ENCODE data around the gene SDHB.

Gene SDHB

DNA sequence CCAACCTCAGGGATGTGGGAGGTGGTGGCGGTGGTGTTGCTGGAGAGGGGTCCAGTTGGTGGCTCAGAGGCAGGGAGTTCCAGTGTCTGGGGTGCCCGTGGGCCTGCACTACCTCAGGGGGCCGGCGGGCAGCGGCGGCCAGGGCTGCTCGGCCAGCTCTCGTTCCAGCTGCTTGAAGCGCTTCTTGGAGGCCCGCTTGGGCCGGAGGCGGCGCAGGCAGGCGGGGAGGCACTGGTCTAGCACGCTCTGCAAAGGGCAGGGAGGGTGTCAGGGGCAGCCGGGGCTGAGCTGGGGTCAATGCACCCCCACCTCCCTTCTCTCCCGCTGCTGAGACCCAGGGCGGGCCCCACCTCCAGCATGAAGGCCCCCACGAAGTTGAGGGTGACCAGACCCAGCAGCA, 67.7 kb downstream of the SDHB start:
- Histone ChIP-seq H3F3A (ENCODE audit: insufficient read depth, low read length) (no peaks in the 10 kb centered on the region), H2AFZ (ENCODE audit: low read length) (no peak overlapping the region), H3K4me1 (ENCODE audit: insufficient read depth, low read length, severe bottlenecking) (no peaks in the 10 kb centered on the region), H3K36me3 (ENCODE audit: insufficient read depth, low read length) (no peaks in the 10 kb centered on the region), H3K27ac (ENCODE audit: low read depth, low read length, poor library complexity, severe bottlenecking) (no peak overlapping the region), H3K79me2 (ENCODE audit: insufficient read depth, low read length) (no peaks in the 10 kb centered on the region), H3K4me3 (ENCODE audit: low read depth, low read length, poor library complexity, severe bottlenecking) (no peak overlapping the region), H4K20me1 (ENCODE audit: insufficient read depth, low read length) (no peaks in the 10 kb centered on the region), H3K9ac (ENCODE audit: low read length) (no peak overlapping the region), H3K9me2 (ENCODE audit: low read depth, low read length) (no peaks in the 10 kb centered on the region), H3K9me3 (ENCODE audit: low read length) (no peaks in the 10 kb centered on the region), H3K4me2 (ENCODE audit: low read length) (no peak overlapping the region), H3K27me3 (ENCODE audit: insufficient read depth, low read length) (no peaks in the 10 kb centered on the region)
- TF ChIP-seq, protein P1, sequence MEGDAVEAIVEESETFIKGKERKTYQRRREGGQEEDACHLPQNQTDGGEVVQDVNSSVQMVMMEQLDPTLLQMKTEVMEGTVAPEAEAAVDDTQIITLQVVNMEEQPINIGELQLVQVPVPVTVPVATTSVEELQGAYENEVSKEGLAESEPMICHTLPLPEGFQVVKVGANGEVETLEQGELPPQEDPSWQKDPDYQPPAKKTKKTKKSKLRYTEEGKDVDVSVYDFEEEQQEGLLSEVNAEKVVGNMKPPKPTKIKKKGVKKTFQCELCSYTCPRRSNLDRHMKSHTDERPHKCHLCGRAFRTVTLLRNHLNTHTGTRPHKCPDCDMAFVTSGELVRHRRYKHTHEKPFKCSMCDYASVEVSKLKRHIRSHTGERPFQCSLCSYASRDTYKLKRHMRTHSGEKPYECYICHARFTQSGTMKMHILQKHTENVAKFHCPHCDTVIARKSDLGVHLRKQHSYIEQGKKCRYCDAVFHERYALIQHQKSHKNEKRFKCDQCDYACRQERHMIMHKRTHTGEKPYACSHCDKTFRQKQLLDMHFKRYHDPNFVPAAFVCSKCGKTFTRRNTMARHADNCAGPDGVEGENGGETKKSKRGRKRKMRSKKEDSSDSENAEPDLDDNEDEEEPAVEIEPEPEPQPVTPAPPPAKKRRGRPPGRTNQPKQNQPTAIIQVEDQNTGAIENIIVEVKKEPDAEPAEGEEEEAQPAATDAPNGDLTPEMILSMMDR (IDR thresholded peaks at IDR 0.05; ENCODE audit: low read length) = no peak
- no peak for TF ChIP-seq EZH2 (IDR thresholded peaks at IDR 0.05; ENCODE audit: borderline replicate concordance, low read length)

DNA sequence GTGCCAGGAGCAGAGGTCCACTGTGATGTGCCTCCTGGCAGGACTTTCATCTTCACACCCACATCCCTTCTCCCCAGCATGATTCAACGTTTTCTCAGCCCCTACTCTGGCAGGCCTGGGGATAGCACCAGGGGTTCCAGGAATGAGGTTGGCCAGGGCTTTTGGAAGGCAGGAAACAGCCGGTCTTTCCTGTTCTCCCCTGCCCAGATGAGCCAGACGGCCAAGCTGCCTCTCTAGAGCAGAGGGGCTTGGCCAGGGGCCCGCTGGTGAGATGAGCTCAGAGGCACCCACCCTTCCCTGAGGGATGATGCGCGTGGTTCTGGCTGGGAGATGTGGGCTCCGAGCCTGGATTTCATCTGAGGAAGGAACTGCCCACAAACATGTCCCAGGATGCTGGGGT, 69.1 kb downstream of the SDHB start:
- Histone ChIP-seq H3K4me3 (ENCODE audit: low read depth, low read length, poor library complexity, severe bottlenecking) (no peak overlapping the region), H3K79me2 (ENCODE audit: insufficient read depth, low read length) (no peaks in the 10 kb centered on the region), H3F3A (ENCODE audit: insufficient read depth, low read length) (no peaks in the 10 kb centered on the region), H3K27ac (ENCODE audit: low read depth, low read length, poor library complexity, severe bottlenecking) (no peak overlapping the region), H3K36me3 (ENCODE audit: insufficient read depth, low read length) (no peaks in the 10 kb centered on the region), H4K20me1 (ENCODE audit: insufficient read depth, low read length) (no peaks in the 10 kb centered on the region), H3K9ac (ENCODE audit: low read length) (no peak overlapping the region), H3K9me3 (ENCODE audit: low read length) (no peaks in the 10 kb centered on the region), H3K4me1 (ENCODE audit: insufficient read depth, low read length, severe bottlenecking) (no peaks in the 10 kb centered on the region), H3K9me2 (ENCODE audit: low read depth, low read length) (no peaks in the 10 kb centered on the region), H3K27me3 (ENCODE audit: insufficient read depth, low read length) (no peaks in the 10 kb centered on the region), H3K4me2 (ENCODE audit: low read length) (no peak overlapping the region), H2AFZ (ENCODE audit: low read length) (no peak overlapping the region)
- TF ChIP-seq, protein P1 (IDR thresholded peaks at IDR 0.05; ENCODE audit: low read length) = no peak
- no peak for TF ChIP-seq EZH2 (IDR thresholded peaks at IDR 0.05; ENCODE audit: borderline replicate concordance, low read length)

DNA sequence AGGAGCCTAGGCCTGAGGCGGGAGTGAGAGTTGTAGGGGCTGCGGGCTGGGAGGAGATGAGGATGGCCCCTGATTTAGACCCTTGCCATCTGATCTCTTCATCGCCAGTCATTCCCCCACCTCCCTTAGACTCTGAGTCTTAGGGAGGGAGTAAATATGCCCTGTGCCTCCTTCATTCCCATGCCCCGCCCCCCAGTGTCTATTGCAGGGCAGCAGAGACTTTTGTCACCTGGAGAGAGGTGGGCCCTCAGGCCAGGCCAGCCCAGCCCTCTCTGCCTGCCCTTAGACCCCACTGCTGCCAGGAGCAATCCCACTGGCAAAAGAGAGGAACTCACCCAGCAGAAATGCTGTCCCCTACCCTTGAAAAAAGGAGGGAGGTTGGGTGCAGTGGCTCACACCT, 70.2 kb downstream of the SDHB start:
- H3K36me3 ChIP-seq (ENCODE audit: insufficient read depth, low read length) = no peaks in the 10 kb centered on the region
- H3K9me3 ChIP-seq (ENCODE audit: low read length) = no peaks in the 10 kb centered on the region

More for the DNA sequence above, 70.2 kb downstream of the SDHB start:
- no peaks in the 10 kb centered on the region for H4K20me1 ChIP-seq (ENCODE audit: insufficient read depth, low read length)
- TF ChIP-seq, protein P1 (IDR thresholded peaks at IDR 0.05; ENCODE audit: low read length) = no peak
- TF ChIP-seq EZH2 (IDR thresholded peaks at IDR 0.05; ENCODE audit: borderline replicate concordance, low read length) = no peak
- H3F3A ChIP-seq (ENCODE audit: insufficient read depth, low read length) = no peaks in the 10 kb centered on the region
- no peaks in the 10 kb centered on the region for H3K9me2 ChIP-seq (ENCODE audit: low read depth, low read length)
- H3K9ac ChIP-seq (ENCODE audit: low read length) = no peak overlapping the region
- no peaks in the 10 kb centered on the region for H3K79me2 ChIP-seq (ENCODE audit: insufficient read depth, low read length)
- no peak overlapping the region for H3K4me2 ChIP-seq (ENCODE audit: low read length)
- no peaks in the 10 kb centered on the region for H3K4me1 ChIP-seq (ENCODE audit: insufficient read depth, low read length, severe bottlenecking)
- H2AFZ ChIP-seq (ENCODE audit: low read length) = no peak overlapping the region
- H3K27me3 ChIP-seq (ENCODE audit: insufficient read depth, low read length) = 0 out of 2 replicates have a peak, but pooled peaks cover 4% of the 10 kb centered on the region
- H3K27ac ChIP-seq (ENCODE audit: low read depth, low read length, poor library complexity, severe bottlenecking) = no peak overlapping the region
- H3K4me3 ChIP-seq (ENCODE audit: low read depth, low read length, poor library complexity, severe bottlenecking) = no peak overlapping the region
